CD8-positive, alpha-beta memory T cell (primary cell): ENCODE results near the gene FGF1. TPM values are rescaled to one million over a fixed set of nuclear protein-coding genes. Genes with fewer than 3 reads are reported as not detected.

Experiments
- CTCF ChIA-PET: fragments of 350-600 bp; sonication (Branson Sonifier 250); formaldehyde crosslinking; loops from one replicate; lab custom pipeline; 2021; ENCODE audit warnings: antibody characterized with exemption; lab: Charles Lee
- POLR2A ChIA-PET: fragments of 350-600 bp; sonication (Branson Sonifier 250); formaldehyde crosslinking; loops from one replicate; lab custom pipeline; 2021; ENCODE audit warnings: antibody characterized with exemption; lab: Charles Lee
- DNase-seq, 5 donors: peaks; one replicate each; pipeline versions ENCODE4 v3.0.0 to v3.0.0-alpha.2; 2020 to 2022; ENCODE audit warnings: mixed read lengths in 1 of 5
- H3K27ac ChIP-seq: one replicate; pipeline ENCODE4 v1.7.0; 2013; ENCODE audit warnings: low read depth, mild to moderate bottlenecking, low read length, moderate library complexity
- H3K27me3 ChIP-seq: 2 replicates; pipeline ENCODE4 v1.7.0; 2013; ENCODE audit warnings: low read length, mild to moderate bottlenecking; ENCODE audit not compliant: insufficient read depth, poor library complexity, severe bottlenecking
- H3K36me3 ChIP-seq: 2 replicates; pipeline ENCODE4 v1.7.0; 2013; ENCODE audit warnings: mild to moderate bottlenecking, low read length, moderate library complexity; ENCODE audit not compliant: insufficient read depth
- H3K4me1 ChIP-seq: 2 replicates; pipeline ENCODE4 v1.7.0; 2013; ENCODE audit warnings: mild to moderate bottlenecking, low read length, moderate library complexity; ENCODE audit not compliant: insufficient read depth
- H3K4me3 ChIP-seq: 2 replicates; pipeline ENCODE4 v1.7.0; 2013; ENCODE audit warnings: mild to moderate bottlenecking, low read length
- H3K9me3 ChIP-seq: 2 replicates; pipeline ENCODE4 v1.7.0; 2013; ENCODE audit warnings: mild to moderate bottlenecking, low read length
- H3K27ac Mint-ChIP-seq, 8 donors: one replicate each; pipeline ENCODE4 v1.8.0; 2020 to 2021; ENCODE audit warnings: mixed read lengths in 8 of 8, mild to moderate bottlenecking in 6 of 8, inconsistent platforms in 3 of 8, moderate library complexity in 3 of 8
- H3K27me3 Mint-ChIP-seq, 2 donors: one replicate each; pipeline ENCODE4 v1.8.0; 2020 to 2021; ENCODE audit warnings: mixed read lengths in 2 of 2, mild to moderate bottlenecking in 1 of 2, moderate library complexity in 1 of 2
- H3K36me3 Mint-ChIP-seq, 3 donors: one replicate each; pipeline ENCODE4 v1.8.0; 2020 to 2021; ENCODE audit warnings: mixed read lengths in 3 of 3, inconsistent platforms in 1 of 3, mild to moderate bottlenecking in 1 of 3
- H3K4me1 Mint-ChIP-seq, 3 donors: one replicate each; pipeline ENCODE4 v1.8.0; 2020 to 2021; ENCODE audit warnings: mixed read lengths in 3 of 3, inconsistent platforms in 1 of 3, mild to moderate bottlenecking in 1 of 3
- H3K4me3 Mint-ChIP-seq, 7 donors: one replicate each; pipeline ENCODE4 v1.8.0; 2020 to 2021; ENCODE audit warnings: mixed read lengths in 7 of 7, mild to moderate bottlenecking in 6 of 7, moderate library complexity in 4 of 7, inconsistent platforms in 2 of 7
- H3K9me3 Mint-ChIP-seq, 5 donors: one replicate each; pipeline ENCODE4 v1.8.0; 2020 to 2022; ENCODE audit warnings: mixed read lengths in 5 of 5, mild to moderate bottlenecking in 3 of 5, moderate library complexity in 2 of 5, inconsistent platforms in 1 of 5
- polyA plus RNA-seq: library from polyadenylated mRNA; unstranded; fragments of 300-500 nt; fragmentation: Illumina TruSeq; gene quantifications from one replicate; pipeline ENCODE4 v1.2.3, GENCODE V29; 2021
- total RNA-seq, 2 experiments: library from RNA; stranded (reverse); gene quantifications; one replicate each; pipeline ENCODE4 v1.2.3, GENCODE V29; 2021

Gene FGF1
- total and polyA plus RNA-seq, 3 experiments from 2014 or later = not detected

- ChIA-PET CTCF (interaction anchor here (0.9 kb wide), 1 partner anchor 23 kb away, joined by 3 read pairs; no protein-coding TSS in a partner anchor), POLR2A (interaction anchor here (0.6 kb wide), 1 partner anchor 16 kb away, joined by 4 read pairs; no protein-coding TSS in a partner anchor)
- no peak overlapping the region for H3K27ac Mint-ChIP-seq
- H3K27me3 Mint-ChIP-seq = peaks cover 15 to 55% of the 10 kb centered on the region in 2 donors
- no peaks in the 10 kb centered on the region for H3K4me1 Mint-ChIP-seq
- H3K9me3 Mint-ChIP-seq = no peaks in the 10 kb centered on the region
- no peak overlapping the region for H3K27ac ChIP-seq
- H3K4me1 ChIP-seq = no peaks in the 10 kb centered on the region
- H3K9me3 ChIP-seq = no peaks in the 10 kb centered on the region
- no peak overlapping the region for H3K4me3 Mint-ChIP-seq
- no peaks in the 10 kb centered on the region for H3K36me3 ChIP-seq
- no peaks in the 10 kb centered on the region for H3K27me3 ChIP-seq
- DNase-seq = no peak
- no peak overlapping the region for H3K4me3 ChIP-seq
- no peaks in the 10 kb centered on the region for H3K36me3 Mint-ChIP-seq
Measured at GRCh38 chr5:142637871-142638270, 48.0 kb downstream of the FGF1 start.

GRCh38 chr5:142636698-142637324, 49.1 kb downstream of the FGF1 start:
- Mint-ChIP-seq H3K27ac (no peak overlapping the region), H3K4me3 (peak overlapping the region in 1 of 7 donors; percentile 30), H3K36me3 (no peaks in the 10 kb centered on the region), H3K9me3 (no peaks in the 10 kb centered on the region), H3K27me3 (peaks cover 15 to 52% of the 10 kb centered on the region in 2 donors), H3K4me1 (no peaks in the 10 kb centered on the region)
- Histone ChIP-seq H3K36me3 (no peaks in the 10 kb centered on the region), H3K27ac (no peak overlapping the region), H3K27me3 (no peaks in the 10 kb centered on the region), H3K9me3 (no peaks in the 10 kb centered on the region), H3K4me1 (no peaks in the 10 kb centered on the region), H3K4me3 (no peak overlapping the region)
- DNase-seq = no peak
- POLR2A ChIA-PET = no interaction called here
- CTCF ChIA-PET = no interaction called here

- Histone ChIP-seq H3K9me3 (no peaks in the 10 kb centered on the region), H3K4me1 (no peaks in the 10 kb centered on the region), H3K36me3 (no peaks in the 10 kb centered on the region), H3K4me3 (no peak overlapping the region), H3K27me3 (no peaks in the 10 kb centered on the region), H3K27ac (no peak overlapping the region)
- Mint-ChIP-seq H3K9me3 (no peaks in the 10 kb centered on the region), H3K4me3 (no peak overlapping the region), H3K27me3 (peaks cover 14 to 49% of the 10 kb centered on the region in 2 donors), H3K36me3 (no peaks in the 10 kb centered on the region), H3K4me1 (no peaks in the 10 kb centered on the region), H3K27ac (no peak overlapping the region)
- no peak for DNase-seq
- POLR2A ChIA-PET = no interaction called here
- CTCF ChIA-PET = no interaction called here
Measured at GRCh38 chr5:142636093-142636492, 49.8 kb downstream of the FGF1 start.

- DNase-seq = no peak
- Histone ChIP-seq H3K9me3 (no peaks in the 10 kb centered on the region), H3K36me3 (no peaks in the 10 kb centered on the region), H3K27me3 (no peaks in the 10 kb centered on the region), H3K27ac (no peak overlapping the region), H3K4me1 (no peaks in the 10 kb centered on the region), H3K4me3 (no peak overlapping the region)
- Mint-ChIP-seq H3K9me3 (no peaks in the 10 kb centered on the region), H3K36me3 (no peaks in the 10 kb centered on the region), H3K27ac (no peak overlapping the region), H3K4me1 (no peaks in the 10 kb centered on the region), H3K4me3 (no peak overlapping the region), H3K27me3 (peaks cover 13 to 43% of the 10 kb centered on the region in 2 donors)
- CTCF ChIA-PET = no interaction called here
- POLR2A ChIA-PET = no interaction called here
Measured at GRCh38 chr5:142634216-142635011, 51.5 kb downstream of the FGF1 start.

- no peaks in the 10 kb centered on the region for H3K4me1 Mint-ChIP-seq
Measured at GRCh38 chr5:142630927-142631539, 54.9 kb downstream of the FGF1 start.

GRCh38 chr5:142627383-142628217, 58.3 kb downstream of the FGF1 start:
- no peak overlapping the region for H3K27ac ChIP-seq
- Mint-ChIP-seq H3K36me3 (no peaks in the 10 kb centered on the region), H3K4me3 (no peak overlapping the region), H3K27ac (peak overlapping the region in 1 of 8 donors; percentile 77), H3K4me1 (no peaks in the 10 kb centered on the region), H3K27me3 (peaks cover 8 to 35% of the 10 kb centered on the region in 2 donors), H3K9me3 (no peaks in the 10 kb centered on the region)
- CTCF ChIA-PET = interaction anchor here (1.5 to 1.6 kb wide), 2 partner anchors 13 to 28 kb away, joined by 3 to 4 read pairs; no protein-coding TSS in a partner anchor
- no peak overlapping the region for H3K4me3 ChIP-seq
- no peaks in the 10 kb centered on the region for H3K27me3 ChIP-seq
- POLR2A ChIA-PET = no interaction called here
- no peak for DNase-seq
- H3K4me1 ChIP-seq = no peaks in the 10 kb centered on the region
- no peaks in the 10 kb centered on the region for H3K9me3 ChIP-seq
- H3K36me3 ChIP-seq = no peaks in the 10 kb centered on the region

More at GRCh38 chr5:142630927-142631539, 54.9 kb downstream of the FGF1 start:
- POLR2A ChIA-PET = interaction anchor here (0.7 kb wide), 1 partner anchor 47 kb away, joined by 10 read pairs; no protein-coding TSS in a partner anchor
- H3K9me3 ChIP-seq = no peaks in the 10 kb centered on the region
- DNase-seq = no peak
- CTCF ChIA-PET = no interaction called here
- Mint-ChIP-seq H3K9me3 (no peaks in the 10 kb centered on the region), H3K36me3 (no peaks in the 10 kb centered on the region), H3K27ac (no peak overlapping the region), H3K4me3 (no peak overlapping the region), H3K27me3 (peaks cover 8 to 26% of the 10 kb centered on the region in 2 donors)
- no peaks in the 10 kb centered on the region for H3K27me3 ChIP-seq
- no peak overlapping the region for H3K27ac ChIP-seq
- H3K36me3 ChIP-seq = no peaks in the 10 kb centered on the region
- no peaks in the 10 kb centered on the region for H3K4me1 ChIP-seq
- no peak overlapping the region for H3K4me3 ChIP-seq

- no peak overlapping the region for H3K4me3 ChIP-seq
- Mint-ChIP-seq H3K4me1 (no peaks in the 10 kb centered on the region), H3K27ac (no peak overlapping the region), H3K4me3 (no peak overlapping the region), H3K9me3 (no peaks in the 10 kb centered on the region), H3K36me3 (no peaks in the 10 kb centered on the region), H3K27me3 (peaks cover 8 to 32% of the 10 kb centered on the region in 2 donors)
- DNase-seq = no peak
- H3K36me3 ChIP-seq = no peaks in the 10 kb centered on the region
- CTCF ChIA-PET = interaction anchor here (1.5 to 1.6 kb wide), 2 partner anchors 12 to 29 kb away, joined by 3 to 4 read pairs; no protein-coding TSS in a partner anchor
- POLR2A ChIA-PET = no interaction called here
- no peaks in the 10 kb centered on the region for H3K27me3 ChIP-seq
- no peaks in the 10 kb centered on the region for H3K4me1 ChIP-seq
- H3K9me3 ChIP-seq = no peaks in the 10 kb centered on the region
- H3K27ac ChIP-seq = no peak overlapping the region
Measured at GRCh38 chr5:142626786-142627185, 59.1 kb downstream of the FGF1 start.
